ENCODE data around the gene KCNAB2.

The KCNAB2 gene

DNA sequence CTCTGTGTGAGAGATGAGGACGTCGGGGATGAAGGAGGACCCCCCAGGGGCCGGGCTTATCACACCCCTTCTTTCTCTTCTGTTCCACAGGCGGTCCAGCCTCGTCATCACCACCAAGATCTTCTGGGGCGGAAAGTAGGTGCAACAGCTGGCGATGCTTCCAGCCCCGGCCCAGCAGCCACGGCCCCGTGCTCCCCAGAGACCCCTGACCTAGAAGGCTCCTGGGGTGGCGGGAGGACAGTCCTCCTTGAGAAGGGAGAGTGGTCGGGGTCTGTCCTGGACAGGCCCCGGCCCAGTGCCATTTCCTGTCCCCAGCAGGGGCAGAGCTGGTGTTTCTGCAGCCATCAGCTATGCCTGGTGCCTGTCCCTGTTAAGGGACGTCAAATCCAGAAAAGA is 41.7 kb downstream of the KCNAB2 start:
- no peak for TF ChIP-seq POLR2AphosphoS5 (IDR thresholded peaks at IDR 0.05; ENCODE audit: low read depth, low read length)
- TF ChIP-seq TAF1 (IDR thresholded peaks at IDR 0.05; ENCODE audit: borderline replicate concordance, low read depth, low read length), result no peak
- no peak for TF ChIP-seq POLR2A (IDR thresholded peaks at IDR 0.05; ENCODE audit: low read depth, low read length)
- DNase-seq (ENCODE audit: insufficient read length), result no peak
- FAIRE-seq, result no peak

DNA sequence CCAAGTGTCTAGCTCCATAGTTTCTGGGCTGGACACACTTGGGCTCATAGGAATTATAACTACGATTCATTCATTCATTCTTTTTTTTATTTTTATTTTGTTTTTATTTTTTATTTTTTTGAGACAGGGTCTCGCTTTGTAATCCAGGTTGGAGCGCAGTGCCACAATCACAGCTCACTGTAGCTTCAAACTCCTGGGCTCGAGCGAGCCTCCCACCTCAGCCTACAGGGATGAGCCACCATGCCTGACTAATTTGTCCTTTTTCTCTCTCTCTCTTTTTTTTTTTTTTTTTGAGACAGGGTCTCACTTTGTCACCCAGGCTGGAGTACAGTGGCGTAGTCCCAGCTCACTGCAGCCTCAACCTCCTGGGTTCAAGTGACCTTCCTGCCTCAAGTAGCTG is 42.3 kb downstream of the KCNAB2 start:
- no peak for DNase-seq (ENCODE audit: insufficient read length)
- no peak for TF ChIP-seq POLR2AphosphoS5 (IDR thresholded peaks at IDR 0.05; ENCODE audit: low read depth, low read length)
- no peak for TF ChIP-seq TAF1 (IDR thresholded peaks at IDR 0.05; ENCODE audit: borderline replicate concordance, low read depth, low read length)
- no peak for TF ChIP-seq POLR2A (IDR thresholded peaks at IDR 0.05; ENCODE audit: low read depth, low read length)
- FAIRE-seq, result no peak

DNA sequence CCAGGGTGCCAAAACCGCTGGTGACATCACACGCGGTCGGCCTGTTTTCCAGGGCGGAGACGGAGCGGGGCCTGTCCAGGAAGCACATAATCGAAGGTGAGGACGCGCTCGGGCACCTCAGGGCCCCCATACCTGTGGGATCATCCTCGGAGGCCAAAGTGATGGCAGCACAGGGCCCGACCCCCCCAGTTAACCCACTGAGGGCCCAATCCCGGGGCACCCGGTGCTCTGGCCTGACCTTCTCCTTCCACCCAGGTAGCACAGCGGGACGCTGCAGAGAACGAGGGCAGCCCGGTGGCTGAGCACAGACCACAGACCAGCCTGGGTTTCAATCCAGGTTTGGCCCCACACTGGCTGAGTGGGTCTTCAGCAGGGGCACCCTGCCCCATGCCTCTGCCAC is 43.3 kb downstream of the KCNAB2 start:
- FAIRE-seq, result no peak
- no peak for DNase-seq (ENCODE audit: insufficient read length)

GRCh38 chr1:6090288-6090687 is 44.6 kb downstream of the KCNAB2 start:
- TF ChIP-seq TAF1 (IDR thresholded peaks at IDR 0.05; ENCODE audit: borderline replicate concordance, low read depth, low read length) (no peak), POLR2A (IDR thresholded peaks at IDR 0.05; ENCODE audit: low read depth, low read length) (no peak), POLR2AphosphoS5 (IDR thresholded peaks at IDR 0.05; ENCODE audit: low read depth, low read length) (no peak)
- no peak for DNase-seq (ENCODE audit: insufficient read length)
- FAIRE-seq, result no peak

More for the DNA sequence above, 43.3 kb downstream of the KCNAB2 start:
- no peak for TF ChIP-seq POLR2AphosphoS5 (IDR thresholded peaks at IDR 0.05; ENCODE audit: low read depth, low read length)
- TF ChIP-seq POLR2A (IDR thresholded peaks at IDR 0.05; ENCODE audit: low read depth, low read length), result no peak
- no peak for TF ChIP-seq TAF1 (IDR thresholded peaks at IDR 0.05; ENCODE audit: borderline replicate concordance, low read depth, low read length)

- FAIRE-seq (no peak), DNase-seq (ENCODE audit: insufficient read length) (no peak)
- no peak for TF ChIP-seq POLR2AphosphoS5 (IDR thresholded peaks at IDR 0.05; ENCODE audit: low read depth, low read length)
Measured at GRCh38 chr1:6090996-6091822, 45.5 kb downstream of the KCNAB2 start.

- FAIRE-seq (no peak), DNase-seq (ENCODE audit: insufficient read length) (no peak)
- TF ChIP-seq TAF1 (IDR thresholded peaks at IDR 0.05; ENCODE audit: borderline replicate concordance, low read depth, low read length) (no peak), POLR2AphosphoS5 (IDR thresholded peaks at IDR 0.05; ENCODE audit: low read depth, low read length) (no peak), POLR2A (IDR thresholded peaks at IDR 0.05; ENCODE audit: low read depth, low read length) (no peak)
Measured at GRCh38 chr1:6091823-6092109, 46.1 kb downstream of the KCNAB2 start.

GRCh38 chr1:6092211-6092610 is 46.5 kb downstream of the KCNAB2 start:
- DNase-seq (ENCODE audit: insufficient read length) (no peak), FAIRE-seq (no peak)
- TF ChIP-seq POLR2AphosphoS5 (IDR thresholded peaks at IDR 0.05; ENCODE audit: low read depth, low read length), result no peak
- no peak for TF ChIP-seq POLR2A (IDR thresholded peaks at IDR 0.05; ENCODE audit: low read depth, low read length)
- TF ChIP-seq TAF1 (IDR thresholded peaks at IDR 0.05; ENCODE audit: borderline replicate concordance, low read depth, low read length), result no peak

DNA sequence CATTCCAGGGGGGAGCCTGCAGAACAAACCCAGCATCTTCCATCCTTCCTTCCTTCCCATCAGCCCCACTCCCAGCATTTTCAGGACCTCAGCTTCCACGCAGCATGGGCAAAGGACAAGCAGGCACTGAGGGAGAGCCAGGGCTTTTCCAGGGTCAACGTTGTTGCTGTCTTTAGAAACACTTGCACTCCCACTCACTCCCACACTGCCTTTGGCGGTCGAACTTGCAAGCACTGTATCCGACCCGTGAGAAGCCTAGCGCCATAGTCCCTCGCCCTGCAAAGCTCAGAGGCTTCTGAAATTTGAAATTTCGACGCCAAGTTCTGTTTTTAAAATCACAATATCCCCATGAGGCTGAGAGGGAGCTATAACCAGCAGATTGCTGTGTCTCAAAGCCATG is 47.4 kb downstream of the KCNAB2 start:
- no peak for FAIRE-seq
- TF ChIP-seq TAF1 (IDR thresholded peaks at IDR 0.05; ENCODE audit: borderline replicate concordance, low read depth, low read length) (no peak), POLR2A (IDR thresholded peaks at IDR 0.05; ENCODE audit: low read depth, low read length) (no peak), POLR2AphosphoS5 (IDR thresholded peaks at IDR 0.05; ENCODE audit: low read depth, low read length) (no peak)
- DNase-seq (ENCODE audit: insufficient read length), result no peak

DNA sequence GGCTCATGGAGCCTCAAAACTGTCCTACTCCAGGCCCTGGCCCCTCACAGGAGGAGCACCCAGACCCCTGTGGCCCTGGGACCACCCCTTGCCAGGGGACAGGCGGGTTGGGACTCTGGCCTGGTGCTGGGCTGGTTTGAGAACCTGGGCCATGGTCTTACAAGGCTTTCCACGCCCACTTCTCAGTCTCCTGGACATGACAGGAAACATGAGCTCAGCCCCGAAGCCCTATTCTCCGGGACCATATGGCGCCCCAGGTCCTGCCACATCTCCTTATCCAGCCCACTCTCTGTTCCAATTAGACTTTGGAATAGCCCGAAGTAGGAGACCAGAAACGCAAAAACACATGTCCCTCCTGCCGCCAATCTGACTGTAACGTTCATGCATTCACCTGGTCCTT is 47.9 kb downstream of the KCNAB2 start:
- FAIRE-seq (no peak), DNase-seq (ENCODE audit: insufficient read length) (no peak)
- no peak for TF ChIP-seq TAF1 (IDR thresholded peaks at IDR 0.05; ENCODE audit: borderline replicate concordance, low read depth, low read length)
- no peak for TF ChIP-seq POLR2A (IDR thresholded peaks at IDR 0.05; ENCODE audit: low read depth, low read length)
- no peak for TF ChIP-seq POLR2AphosphoS5 (IDR thresholded peaks at IDR 0.05; ENCODE audit: low read depth, low read length)

DNA sequence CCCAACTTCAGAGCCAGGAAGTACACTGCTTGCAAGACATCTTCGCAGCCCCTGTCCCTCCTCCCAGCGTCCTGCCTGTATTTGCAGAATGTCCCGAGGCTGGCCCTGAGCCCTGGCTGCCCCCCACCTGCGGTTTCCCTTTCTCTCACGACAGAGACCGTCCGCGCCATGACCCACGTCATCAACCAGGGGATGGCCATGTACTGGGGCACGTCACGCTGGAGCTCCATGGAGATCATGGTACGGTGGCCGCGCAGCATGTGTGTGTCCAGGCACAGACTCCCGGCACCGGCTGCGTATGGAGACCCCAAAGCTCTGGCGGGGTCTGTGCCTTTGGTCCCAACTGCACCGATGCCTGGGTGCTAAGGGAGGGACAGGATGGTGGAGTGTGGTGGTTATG is 48.6 kb downstream of the KCNAB2 start:
- TF ChIP-seq POLR2A (IDR thresholded peaks at IDR 0.05; ENCODE audit: low read depth, low read length), result no peak
- TF ChIP-seq POLR2AphosphoS5 (IDR thresholded peaks at IDR 0.05; ENCODE audit: low read depth, low read length), result no peak
- TF ChIP-seq TAF1 (IDR thresholded peaks at IDR 0.05; ENCODE audit: borderline replicate concordance, low read depth, low read length), result no peak
- no peak for FAIRE-seq
- DNase-seq (ENCODE audit: insufficient read length), result no peak

- TF ChIP-seq POLR2A (IDR thresholded peaks at IDR 0.05; ENCODE audit: low read depth, low read length) (no peak), POLR2AphosphoS5 (IDR thresholded peaks at IDR 0.05; ENCODE audit: low read depth, low read length) (no peak), TAF1 (IDR thresholded peaks at IDR 0.05; ENCODE audit: borderline replicate concordance, low read depth, low read length) (no peak)
- FAIRE-seq (no peak), DNase-seq (ENCODE audit: insufficient read length) (no peak)
Measured at GRCh38 chr1:6094801-6095505, 49.3 kb downstream of the KCNAB2 start.

Data from GM12892 (cell line).